Activated effector memory CD4-positive, alpha-beta T cell treated with anti-CD3 and anti-CD28 coated beads, Interleukin-2, amount 50 U/mL, for 16 hours (primary cell): ENCODE data around the gene POU3F1.

Source experiments
- DNase-seq: peaks from one replicate; pipeline ENCODE4 v3.0.0-alpha.2; 2020

POU3F1 gene

DNA sequence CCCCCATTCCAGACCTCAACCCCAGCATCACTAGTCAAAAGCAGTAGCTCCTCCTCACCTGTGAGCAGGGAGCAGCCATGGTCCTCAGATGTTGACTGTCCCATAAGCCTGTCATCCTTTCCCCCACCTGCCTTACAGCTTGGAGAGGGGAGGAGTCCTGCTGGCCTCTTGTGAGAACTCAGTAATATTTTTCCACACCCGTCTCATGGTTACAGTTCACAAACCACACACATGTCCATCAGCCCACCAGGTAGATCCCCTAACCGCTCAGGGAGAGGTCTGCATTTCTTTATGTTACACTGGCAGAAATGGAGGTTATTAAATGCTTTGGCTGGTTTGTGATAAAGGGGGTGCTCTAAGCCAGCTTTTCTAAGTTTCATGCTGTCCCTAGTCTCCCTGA, 26.3 kb upstream of the POU3F1 start:
- no peak for DNase-seq

DNA sequence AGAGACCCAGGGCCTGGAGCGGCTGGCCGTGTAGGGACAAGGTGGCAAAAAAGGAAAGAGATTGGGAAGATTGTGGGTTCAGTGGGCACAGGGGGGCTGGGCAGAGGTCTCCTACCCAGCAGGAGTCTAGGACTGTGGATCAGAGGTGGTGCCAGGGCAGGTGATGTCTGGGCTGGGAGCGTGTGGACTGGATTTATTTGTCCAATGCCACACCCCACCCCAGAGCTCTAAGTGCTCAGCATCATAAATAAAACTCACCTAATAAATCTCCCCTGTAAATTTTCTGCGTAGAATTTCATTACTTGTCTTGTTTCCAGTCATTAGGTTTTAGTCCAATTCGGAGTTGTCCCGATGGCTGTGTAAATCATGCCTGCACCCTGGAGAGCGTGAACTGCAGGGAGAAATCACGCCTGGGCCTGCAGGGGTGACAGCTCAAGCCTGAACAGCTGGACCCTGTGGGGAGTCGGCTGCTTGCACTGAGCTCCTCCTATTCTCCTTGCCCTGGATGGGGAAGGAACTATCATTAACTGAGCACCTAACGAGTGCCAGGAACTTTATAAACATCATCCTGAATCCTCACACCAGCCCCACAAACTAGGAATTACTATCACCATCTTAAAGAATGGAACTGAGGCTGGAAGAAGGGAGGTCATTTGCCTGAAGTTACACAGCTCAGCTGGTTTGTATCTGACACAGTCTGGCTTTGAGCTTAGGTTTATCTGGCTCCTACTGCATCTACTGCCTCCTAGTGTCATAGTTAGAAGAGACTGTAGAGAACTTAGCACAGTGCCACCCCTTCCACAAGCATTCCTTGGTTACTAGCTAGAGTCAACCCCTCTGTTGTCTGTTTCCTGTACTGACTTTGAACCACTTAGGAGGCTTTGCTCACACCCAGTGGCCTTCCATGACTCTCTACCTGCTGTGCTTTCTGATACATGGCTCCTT, 25.0 kb upstream of the POU3F1 start:
- no peak for DNase-seq

DNA sequence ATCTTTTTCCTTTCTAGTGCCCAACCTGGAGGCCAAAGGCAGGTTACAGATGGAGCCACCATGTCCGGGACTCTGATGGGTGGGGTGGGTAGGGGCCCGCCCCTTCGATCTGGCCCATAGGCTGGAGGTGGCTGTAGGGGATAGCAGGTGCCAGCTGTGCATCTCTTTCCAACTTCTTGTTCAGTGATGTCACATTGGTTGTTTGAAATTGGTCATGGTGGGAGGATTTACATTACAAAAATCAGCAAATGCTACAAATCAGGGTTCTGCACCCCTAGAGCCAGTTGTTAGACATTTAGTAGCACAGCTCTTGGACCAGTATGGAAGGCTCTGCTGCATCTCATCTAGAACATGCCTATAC, 22.4 kb upstream of the POU3F1 start:
- DNase-seq = no peak

DNA sequence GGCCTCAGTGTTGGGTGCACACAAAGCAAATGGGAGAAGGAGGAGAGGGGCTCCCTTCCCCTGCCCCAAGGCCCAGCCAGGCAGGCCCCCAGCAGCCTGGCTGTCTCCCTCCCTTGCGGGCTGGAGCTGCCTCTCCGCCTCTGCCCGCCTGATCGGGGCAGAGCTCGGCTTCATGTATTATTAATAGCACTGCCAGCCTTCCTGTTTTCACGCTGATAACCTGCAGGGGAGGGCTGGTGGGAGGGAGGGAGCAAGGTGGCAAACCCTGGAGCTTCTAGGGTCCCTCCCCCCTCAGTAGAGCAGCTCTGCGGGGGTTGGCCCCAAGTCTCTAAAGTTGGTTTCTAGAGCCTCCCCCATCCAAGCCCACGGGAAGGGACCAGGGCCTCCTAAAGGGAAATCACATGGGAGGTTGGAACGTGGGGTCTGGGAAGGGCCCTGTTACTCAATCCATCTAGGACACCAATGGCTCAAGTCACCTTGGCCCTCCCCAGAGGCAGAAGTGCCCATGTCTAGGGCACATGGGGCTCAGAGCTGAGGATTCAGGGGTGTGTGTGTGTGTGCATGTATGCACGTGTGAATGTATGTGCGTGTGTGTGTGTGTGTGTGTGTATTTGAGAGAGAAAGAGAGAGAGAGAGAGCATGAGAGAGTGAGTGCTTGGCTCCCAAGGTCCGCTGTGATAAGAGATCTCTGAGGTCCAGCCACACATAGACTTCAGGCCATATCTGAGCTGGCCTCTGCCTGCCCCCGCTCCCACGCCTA, 21.8 kb upstream of the POU3F1 start:
- no peak for DNase-seq

DNA sequence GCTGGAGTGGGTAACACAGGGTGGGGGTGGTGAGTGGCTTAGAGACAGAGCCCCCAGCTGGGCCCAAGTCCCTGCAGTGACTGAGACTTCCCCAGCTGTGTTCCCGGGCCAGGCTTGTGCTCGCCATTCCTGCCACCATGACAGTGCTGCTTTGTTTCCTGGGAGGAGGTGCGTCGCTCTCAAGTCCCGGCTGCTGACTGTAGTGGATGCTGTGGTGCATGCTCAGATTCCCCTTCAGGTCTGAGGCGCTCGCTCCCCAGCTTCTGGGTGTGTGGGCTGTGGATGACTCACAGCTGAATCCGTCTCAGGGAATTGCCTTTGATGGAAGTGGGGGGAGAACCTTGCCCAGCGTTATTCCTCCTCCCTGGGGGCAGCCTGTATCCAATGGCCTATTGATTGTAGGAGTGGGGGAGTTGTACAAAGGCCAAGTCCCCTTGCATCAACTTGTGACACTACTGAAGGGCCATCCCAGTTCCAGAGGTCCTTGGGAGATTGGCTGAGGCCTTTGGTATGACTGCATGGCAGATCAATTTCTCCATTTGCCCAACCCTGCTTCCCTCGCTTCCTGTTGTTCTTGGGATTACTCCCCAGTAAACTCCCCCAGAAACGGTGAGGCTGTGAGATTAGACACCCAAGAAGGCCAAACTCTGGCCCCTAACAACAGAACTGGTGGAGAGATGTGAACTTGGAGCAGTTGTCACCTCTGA, 17.8 kb upstream of the POU3F1 start:
- no peak for DNase-seq

DNA sequence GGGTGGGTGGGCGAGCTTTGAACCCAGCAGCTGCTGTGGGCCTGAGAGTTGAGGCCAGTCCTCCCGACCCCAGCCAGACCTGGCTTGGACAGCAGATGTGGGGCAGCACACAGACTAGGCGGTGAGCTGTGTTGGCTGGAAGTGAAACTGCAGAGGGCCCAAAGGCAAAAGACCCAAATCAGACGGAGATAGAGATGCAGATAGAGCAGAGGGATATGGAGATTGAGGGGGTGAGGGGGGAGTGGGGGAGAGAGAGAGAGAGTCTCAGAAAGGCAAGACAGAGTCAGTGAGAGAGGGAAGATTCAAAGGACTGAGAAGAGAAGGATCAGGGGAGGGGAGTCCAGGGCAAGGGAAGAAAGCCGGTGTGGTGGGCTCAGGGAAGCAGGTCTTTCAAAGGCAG, 17.0 kb upstream of the POU3F1 start:
- no peak for DNase-seq

DNA sequence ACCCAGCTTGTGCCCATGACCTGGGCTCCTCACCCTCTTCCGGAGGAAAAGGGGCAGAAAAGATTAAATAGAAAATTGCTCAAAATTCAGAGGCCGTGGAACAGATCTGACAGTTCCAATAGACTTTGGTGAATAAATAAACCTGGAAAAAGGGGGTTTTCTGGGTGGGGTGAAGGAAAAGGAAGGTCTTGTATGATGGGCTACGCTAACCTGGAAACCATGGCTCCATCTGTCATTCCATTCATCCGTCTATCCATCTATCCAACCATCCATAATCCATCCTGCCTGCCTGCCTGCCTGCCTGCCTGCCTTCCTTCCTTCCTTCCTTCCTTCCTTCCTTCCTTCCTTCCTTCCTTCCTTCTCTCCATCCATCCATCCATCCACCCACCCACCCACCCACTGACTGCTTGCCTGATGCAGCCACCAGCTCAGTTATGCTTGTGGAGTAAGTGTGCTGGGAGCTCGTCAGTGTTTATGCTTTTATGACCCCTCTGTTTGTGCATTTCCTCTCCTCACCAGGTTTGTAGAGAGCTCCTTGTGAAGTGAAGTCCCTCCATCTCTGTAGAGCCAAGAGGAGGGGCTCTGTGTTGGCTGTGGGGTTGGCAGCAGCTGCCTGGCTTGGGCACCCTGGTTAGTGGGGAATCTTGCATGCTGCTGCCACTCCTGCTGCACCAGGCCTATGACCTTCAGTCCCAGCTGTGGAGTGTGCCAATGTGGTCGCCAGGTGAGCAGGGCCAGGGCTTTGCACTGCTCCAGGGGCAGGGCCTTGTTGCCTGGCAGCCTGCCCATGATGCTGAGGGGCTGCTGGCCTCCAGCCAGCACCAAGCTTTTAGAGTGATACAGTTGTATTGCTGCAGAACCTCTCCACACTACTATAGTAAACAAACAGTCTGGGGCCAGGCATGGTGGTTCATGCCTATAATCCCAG, 16.0 kb upstream of the POU3F1 start:
- no peak for DNase-seq

DNA sequence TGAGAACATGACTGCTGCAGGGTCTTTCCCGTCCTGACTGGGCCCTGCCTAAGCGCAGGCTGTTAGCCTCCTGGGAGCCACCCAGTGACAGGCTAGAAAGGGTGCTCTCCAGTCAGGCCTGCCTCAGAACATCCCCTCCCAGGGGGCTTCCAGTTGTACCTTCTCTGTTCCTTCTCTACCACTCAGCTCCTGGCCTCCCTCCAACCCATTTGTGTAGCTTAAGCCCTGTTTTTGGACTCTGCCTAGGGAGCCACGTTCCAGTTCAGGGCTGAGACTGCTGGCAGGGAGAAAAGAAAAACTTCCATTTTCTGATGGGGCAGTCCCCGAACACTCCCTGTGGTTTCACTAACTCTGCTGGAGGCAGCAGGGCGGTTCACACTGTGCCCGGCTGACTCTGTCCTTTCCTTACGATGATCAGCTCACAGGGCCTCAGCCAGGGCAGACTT, 15.3 kb upstream of the POU3F1 start:
- DNase-seq = no peak

DNA sequence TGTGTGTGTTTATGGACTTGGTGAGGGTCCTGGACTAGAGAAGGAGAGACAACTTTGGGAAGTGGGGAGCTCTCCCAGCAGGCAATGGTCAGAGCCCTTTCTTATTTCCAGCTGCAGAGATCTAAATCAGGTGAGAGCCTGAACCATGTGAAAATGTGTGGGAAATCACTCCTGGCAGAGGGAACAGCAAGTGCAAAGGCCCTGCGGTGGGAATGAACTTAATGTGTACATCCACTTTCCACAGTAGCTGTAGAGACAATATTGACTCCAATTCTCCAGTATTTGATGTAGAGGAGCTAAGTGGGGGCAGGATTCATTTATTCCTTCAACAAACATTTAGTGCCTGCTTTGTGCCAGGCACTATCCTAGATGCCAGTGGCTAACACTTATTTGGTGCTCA, 14.7 kb upstream of the POU3F1 start:
- DNase-seq = no peak

DNA sequence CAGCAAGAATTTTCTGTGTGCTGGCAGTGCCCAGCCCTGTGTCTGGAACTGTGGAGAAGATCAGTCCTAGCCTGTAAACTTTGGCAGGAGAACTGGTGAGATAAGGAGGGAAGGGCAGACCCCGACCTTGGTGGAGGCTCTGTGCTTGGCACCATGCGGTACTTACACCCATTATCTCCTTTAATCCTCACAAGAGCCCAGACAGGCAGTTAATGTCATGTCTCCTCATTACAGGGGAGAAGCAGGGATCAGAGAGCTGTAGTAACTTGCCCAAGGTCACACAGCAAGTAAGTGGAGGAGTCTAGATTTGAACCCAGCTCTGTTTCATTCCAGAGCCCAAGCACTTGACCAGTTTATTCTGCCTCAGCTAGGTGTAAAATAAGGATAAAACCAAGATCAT, 13.9 kb upstream of the POU3F1 start:
- no peak for DNase-seq

DNA sequence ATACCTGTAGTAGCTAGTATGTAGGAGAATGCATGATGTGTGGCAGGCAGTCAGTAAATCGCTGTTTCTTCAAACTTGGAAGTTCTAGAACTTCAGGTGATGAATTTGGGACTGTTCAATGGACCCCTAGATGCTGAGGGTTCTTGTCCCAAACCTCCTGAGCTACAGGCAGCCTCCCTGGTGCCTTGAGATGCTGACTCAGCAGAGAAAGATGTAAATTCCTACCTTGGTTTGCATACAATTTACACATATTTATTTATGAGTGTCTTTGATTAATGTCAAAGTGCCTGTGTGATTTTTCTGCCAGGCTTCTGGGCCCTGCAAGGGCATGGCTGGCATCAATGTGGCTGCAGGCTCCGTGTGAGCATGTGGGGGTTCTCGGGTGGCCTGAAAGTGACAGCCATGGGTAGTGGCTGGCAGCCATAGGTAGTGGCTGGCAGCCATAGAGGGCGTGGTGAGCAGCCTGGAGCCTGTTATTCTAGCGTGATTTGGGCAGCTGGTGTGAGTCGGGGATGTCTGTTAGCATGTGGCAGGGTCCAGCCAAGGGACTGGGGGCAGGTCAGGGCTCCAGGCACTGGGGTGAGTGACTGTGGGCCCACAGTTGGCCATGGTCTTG, 13.2 kb upstream of the POU3F1 start:
- no peak for DNase-seq

DNA sequence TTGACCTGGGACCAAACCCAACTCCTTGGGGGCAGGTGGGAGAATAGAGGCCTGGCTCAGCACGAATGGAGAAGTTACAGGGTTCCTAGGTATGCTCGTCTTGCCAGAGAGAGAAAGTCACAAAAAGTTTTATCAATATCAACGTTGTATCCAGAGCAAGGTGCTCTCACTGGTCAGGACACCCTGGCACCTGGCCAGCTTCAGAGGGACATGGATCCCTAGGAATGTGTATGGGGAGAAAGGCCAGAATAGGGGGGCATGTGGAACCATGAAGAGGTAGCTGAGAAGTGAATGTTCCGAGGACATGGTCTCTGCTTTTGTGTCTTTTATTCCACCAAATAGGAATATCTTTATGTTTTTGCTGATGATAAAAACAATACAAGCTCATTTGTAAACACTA, 9.4 kb upstream of the POU3F1 start:
- DNase-seq = no peak

DNA sequence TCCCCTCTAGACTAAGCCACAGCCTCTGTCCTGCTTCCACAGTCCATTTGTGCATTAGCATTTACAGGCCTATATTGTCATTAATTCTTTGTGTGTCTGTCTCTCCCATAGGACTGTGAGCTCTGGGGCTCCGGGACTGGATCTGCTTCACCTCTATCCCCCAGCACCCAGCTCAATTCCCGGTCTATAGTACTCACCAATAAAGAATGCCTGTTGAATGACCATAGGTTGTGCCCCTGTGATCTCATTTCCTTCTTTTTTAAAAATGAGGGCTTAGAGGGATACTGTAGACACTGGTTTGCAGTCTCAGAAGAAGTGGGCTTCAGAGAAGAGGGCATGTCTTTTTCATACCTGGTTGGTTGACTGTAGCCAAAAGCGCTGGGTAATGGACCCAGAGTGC, 8.8 kb upstream of the POU3F1 start:
- DNase-seq = no peak

DNA sequence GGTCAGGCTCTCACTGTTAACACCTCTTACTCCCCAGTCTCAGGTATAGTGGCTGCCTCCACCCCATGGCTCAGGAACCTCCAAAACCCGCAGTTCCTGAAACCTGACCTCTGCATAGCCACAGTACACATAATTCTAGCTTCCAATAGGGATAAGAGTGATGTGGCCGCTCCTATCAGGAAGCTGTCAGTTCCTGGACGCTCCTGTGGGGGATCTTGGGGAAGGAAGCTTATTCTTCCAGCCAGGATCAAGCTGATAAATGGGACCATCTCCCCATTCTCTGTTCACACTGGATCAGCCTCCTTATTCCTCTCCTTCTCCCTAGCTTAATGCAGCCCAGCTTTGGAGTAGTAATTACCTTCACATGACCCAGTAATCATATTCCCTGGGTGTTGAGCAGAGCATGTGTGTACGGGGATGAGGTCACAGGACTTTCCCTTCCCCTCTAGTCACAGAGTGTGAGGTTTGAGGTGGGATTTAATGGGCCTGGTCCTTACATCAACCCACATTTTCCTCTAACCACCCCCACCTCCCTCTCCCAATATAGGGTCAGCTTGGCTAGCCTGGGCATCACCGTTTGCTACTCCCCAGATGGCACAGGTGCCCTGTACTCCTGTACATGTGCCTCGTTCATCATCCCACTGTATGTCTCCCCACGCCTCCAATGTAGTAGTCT, 7.0 kb upstream of the POU3F1 start:
- no peak for DNase-seq

DNA sequence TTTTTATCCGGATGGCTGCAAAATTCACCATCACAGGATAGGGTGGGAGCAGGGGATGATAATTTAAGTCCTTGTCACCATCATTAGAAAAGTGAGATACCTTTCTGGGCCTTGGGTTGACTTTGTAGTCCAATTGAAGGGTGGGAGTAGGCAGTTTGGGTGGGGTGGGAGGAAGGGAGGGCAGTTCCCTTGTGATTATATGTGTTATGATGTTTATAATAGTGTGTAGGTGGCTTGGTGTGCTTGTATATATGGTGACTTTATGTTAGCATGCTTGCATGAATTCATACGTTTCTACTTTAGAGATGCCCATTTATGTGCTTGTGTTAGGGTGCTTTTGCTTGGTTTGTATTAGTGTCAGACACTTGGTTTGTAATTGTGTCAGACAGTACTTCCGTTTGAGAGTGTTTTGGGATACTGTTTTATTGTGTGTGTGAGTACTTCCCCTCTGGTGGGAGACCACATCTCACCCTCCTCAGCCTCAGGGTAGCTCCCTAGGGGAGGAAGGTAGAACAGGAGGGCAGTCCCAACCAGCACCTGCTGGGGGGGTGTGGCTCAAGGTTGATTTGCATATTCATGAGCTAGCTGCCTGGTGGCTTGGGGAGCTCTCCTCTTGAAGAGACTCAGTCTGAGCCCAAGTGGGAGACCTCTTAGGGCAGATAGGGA, 6.3 kb upstream of the POU3F1 start:
- no peak for DNase-seq

DNA sequence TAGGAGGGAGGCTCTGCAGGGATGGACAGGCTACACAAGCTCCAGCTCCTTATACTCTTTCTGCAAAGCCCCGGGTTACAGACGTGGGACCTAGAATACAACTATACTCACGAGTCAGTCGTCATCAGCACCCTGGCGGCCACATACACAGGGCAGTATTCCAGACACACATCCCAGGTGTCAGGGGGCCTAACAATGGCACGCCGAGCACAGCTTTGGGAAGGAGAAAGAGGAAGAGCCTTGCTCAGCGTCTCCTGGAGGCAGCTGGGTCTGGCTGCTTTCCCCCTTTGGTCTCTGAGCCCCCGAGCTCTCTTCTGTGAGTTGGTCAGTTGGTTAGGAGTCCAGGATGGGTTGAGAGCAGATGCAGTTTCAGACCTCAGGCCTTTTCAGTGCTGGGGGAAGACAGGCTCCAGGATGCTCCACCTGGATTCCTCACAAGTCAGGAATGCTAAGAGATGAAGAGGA, 4.5 kb upstream of the POU3F1 start:
- DNase-seq = no peak

DNA sequence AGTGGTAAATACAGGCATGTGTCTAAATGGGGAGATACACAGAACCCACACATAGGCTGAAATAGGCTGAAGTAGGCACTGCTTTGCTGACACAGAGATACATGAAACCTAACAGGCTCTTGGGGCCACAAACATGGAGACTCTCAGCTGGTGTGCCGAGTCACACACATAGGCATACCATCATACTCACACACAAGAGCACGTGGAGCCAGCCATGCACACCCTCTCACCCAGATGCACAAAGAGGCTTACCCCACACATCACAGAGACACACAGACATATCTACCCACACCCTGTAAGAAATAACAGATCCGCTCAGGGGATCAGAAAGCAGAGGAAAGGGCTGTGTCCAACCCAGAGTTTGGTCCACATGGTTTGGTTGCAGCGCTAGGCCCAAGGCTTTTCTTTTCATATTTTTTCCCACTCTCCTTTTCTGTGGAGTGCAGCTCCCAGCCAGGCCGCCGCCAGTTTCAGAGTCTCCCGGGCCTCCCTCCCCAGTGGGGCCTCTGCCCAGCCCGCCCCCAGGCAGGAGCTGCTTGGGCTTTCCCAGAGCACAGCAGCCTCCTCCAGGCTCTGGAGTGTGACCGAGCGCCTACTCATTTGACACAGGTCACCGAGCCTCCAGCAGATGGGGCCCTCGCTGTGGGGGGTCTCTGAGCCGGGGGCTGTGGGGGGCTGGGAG, 3.9 kb upstream of the POU3F1 start:
- DNase-seq = no peak

DNA sequence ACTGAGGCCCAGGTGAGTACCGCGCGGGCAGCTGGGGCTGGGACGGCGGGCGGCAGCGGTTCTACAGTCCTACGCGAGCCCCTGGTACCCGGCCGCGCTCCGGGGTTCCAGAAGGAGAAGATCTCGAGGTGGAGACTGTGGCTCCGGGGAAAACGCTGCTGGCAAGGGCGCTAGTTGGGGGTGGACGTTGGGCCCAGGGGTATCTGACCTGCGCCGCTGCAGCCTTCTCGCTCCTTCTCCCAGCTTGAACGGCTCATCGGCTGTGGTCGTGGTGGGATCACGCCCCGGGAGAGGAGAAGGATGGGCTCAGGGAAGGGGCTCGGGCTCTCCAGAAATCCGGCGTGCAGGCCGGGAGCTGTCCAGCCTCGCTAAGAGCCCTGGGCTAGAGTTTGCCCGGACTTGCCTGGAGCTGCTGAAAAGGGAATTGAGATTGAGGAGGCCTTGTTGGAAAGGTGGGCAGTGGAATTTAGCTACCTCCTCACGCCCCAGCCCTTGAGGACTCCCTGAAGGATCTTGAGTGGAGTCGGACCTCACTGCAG, 1.1 kb upstream of the POU3F1 start:
- DNase-seq = no peak

DNA sequence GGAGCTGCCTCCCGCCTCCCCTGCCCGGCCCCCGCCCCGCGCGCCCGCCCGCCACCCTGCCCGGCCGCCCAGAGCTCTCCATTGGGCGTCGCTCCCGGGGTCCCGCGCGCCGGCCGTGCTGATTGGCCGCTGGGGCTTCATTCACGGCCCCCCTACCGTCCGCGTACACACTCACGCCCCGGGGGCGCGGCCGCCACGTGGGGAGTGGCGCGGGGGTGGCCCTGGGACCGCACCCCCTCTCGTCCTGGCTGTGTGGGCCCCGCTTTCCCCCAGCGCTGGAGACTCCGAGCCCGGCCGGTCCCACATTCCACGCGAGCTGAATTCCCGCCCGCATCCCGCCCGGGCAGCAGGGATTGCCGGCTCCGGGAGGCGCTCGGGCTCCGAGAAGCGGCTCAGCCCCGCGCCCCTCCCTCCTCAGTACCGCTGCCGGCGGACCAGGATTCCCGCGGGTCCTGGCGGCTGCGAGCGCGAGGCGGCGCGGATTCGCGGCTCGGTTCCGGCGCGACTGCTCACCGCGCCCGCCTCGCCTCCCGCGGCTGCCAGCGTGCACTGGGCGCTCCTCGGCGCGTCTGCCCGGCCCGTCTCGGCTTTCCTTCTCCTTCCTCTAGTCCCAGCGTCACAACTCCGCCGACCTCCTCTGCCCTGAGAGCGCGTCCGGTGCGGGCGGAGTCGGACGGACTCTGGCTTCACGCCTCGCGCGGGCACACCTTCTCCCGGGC, 450 bp upstream of the POU3F1 start:
- DNase-seq = peak; percentile 92
